Tibial nerve (tissue), 4 donors: ENCODE results near the gene KCNS3. TPM values are rescaled to one million over a fixed set of nuclear protein-coding genes. Genes with fewer than 3 reads are reported as not detected.

Experiments used
- DNase-seq, 2 donors: peaks; one replicate each; pipeline ENCODE4 v3.0.0-alpha.2; 2019; ENCODE audit warnings: low spot score in 2 of 2
- H3K27ac ChIP-seq, 4 donors: fragments of 200-600 bp; sonication (generic) in 3 of 4; one replicate each; pipeline ENCODE4 v1.5.1; 2017 to 2019; ENCODE audit warnings: mild to moderate bottlenecking in 1 of 4
- H3K27me3 ChIP-seq, 2 donors: fragments of 200-600 bp; sonication (generic) in 1 of 2; one replicate each; pipeline versions ENCODE4 v1.5.1 to v1.6.0; 2017 to 2019
- H3K36me3 ChIP-seq, 3 donors: fragments of 200-600 bp; sonication (generic); one replicate each; pipeline ENCODE4 v1.5.1; 2018 to 2019
- H3K4me1 ChIP-seq, 4 donors: fragments of 200-600 bp; sonication (generic) in 3 of 4; one replicate each; pipeline ENCODE4 v1.5.1; 2017 to 2019
- H3K4me3 ChIP-seq, 4 donors: fragments of 200-600 bp; sonication (generic) in 3 of 4; one replicate each; pipeline ENCODE4 v1.5.1; 2017 to 2019; ENCODE audit warnings: mild to moderate bottlenecking in 1 of 4, moderate library complexity in 1 of 4
- H3K9me3 ChIP-seq, 4 donors: fragments of 200-600 bp; sonication (generic) in 3 of 4; one replicate each; pipeline ENCODE4 v1.5.1; 2017 to 2019
- CTCF ChIP-seq, 5 experiments: fragments of 200-600 bp in 3 of 5; fragments of 450-650 bp in 2 of 5; sonication (generic) in 3 of 5; IDR thresholded peaks; one replicate each; pipeline ENCODE4 v1.5.1; 2016 to 2019; ENCODE audit warnings: antibody characterized with exemption in 5 of 5, mild to moderate bottlenecking in 3 of 5, moderate library complexity in 2 of 5
- EP300 ChIP-seq, 2 donors: sonication (generic); formaldehyde crosslinking; IDR thresholded peaks; one replicate each; pipeline ENCODE4 v1.6.1; 2017; ENCODE audit warnings: antibody characterized with exemption in 2 of 2, mild to moderate bottlenecking in 1 of 2
- POLR2A ChIP-seq, 2 donors: fragments of 450-650 bp; IDR thresholded peaks; one replicate each; pipeline ENCODE4 v1.6.1; 2017; ENCODE audit warnings: antibody characterized with exemption in 2 of 2, mild to moderate bottlenecking in 2 of 2, moderate library complexity in 2 of 2
- WGBS, 2 donors: methylation state at CpG; one replicate each; pipeline ENCODE4 v1.1.5; 2018; 5-methylcytosine and 5-hydroxymethylcytosine counted together
- total RNA-seq, 4 donors: library from RNA; depleted of rRNA; stranded (reverse); fragments of >200 nt; gene quantifications; one replicate each; pipeline ENCODE4 v1.1.0, GENCODE V29; 2016

The KCNS3 gene
- total RNA-seq, 4 donors from 2014 or later: 9.6 to 24.3 (median 16.5) TPM

GRCh38 chr2:17877811-17878280 is 621 bp upstream of the KCNS3 start:
- no peaks in the 10 kb centered on the region for H3K9me3 ChIP-seq
- WGBS, 2 donors: 3% methylated on average over 27 to 28 of the region's 28 CpGs
- H3K36me3 ChIP-seq: no peaks in the 10 kb centered on the region
- peaks cover 0 to 40% of the 10 kb centered on the region in 2 donors for H3K27me3 ChIP-seq
- H3K4me1 ChIP-seq: peaks cover 0 to 28% (median 17%) of the 10 kb centered on the region in 4 donors
- peak in 1 of 2 donors; percentile 13 for DNase-seq
- TF ChIP-seq POLR2A (IDR thresholded peaks at IDR 0.05) (no peak), CTCF (IDR thresholded peaks at IDR 0.05) (no peak), EP300 (IDR thresholded peaks at IDR 0.05) (no peak)
- peak overlapping the region; percentile 42 to 85 (median 56) for H3K4me3 ChIP-seq
- H3K27ac ChIP-seq: peak overlapping the region in 2 of 4 donors; percentile 34 to 66

GRCh38 chr2:17879137-17879912 is 858 bp downstream of the KCNS3 start:
- H3K9me3 ChIP-seq: no peaks in the 10 kb centered on the region
- 3 to 8% methylated on average over 20 to 49 of the region's 49 CpGs for WGBS, 2 donors
- peaks cover 0 to 40% of the 10 kb centered on the region in 2 donors for H3K27me3 ChIP-seq
- TF ChIP-seq POLR2A (IDR thresholded peaks at IDR 0.05) (no peak), CTCF (IDR thresholded peaks at IDR 0.05) (peak in 2 of 5 experiments; percentile 3 to 5)
- H3K4me1 ChIP-seq: peaks cover 0 to 28% (median 17%) of the 10 kb centered on the region in 4 donors
- H3K36me3 ChIP-seq: no peaks in the 10 kb centered on the region
- DNase-seq: peak in 1 of 2 donors; percentile 42
- H3K4me3 ChIP-seq: peak overlapping the region; percentile 46 to 85 (median 56)
- H3K27ac ChIP-seq: peak overlapping the region in 2 of 4 donors; percentile 40 to 81

- no peaks in the 10 kb centered on the region for H3K36me3 ChIP-seq
- peaks cover 0 to 40% of the 10 kb centered on the region in 2 donors for H3K27me3 ChIP-seq
- H3K27ac ChIP-seq: peak overlapping the region in 1 of 4 donors; percentile 81
- peak overlapping the region in 2 of 4 donors; percentile 54 to 85 for H3K4me3 ChIP-seq
- DNase-seq: no peak
- 35 to 41% methylated on average over 9 of the region's 9 CpGs for WGBS, 2 donors
- H3K4me1 ChIP-seq: peaks cover 0 to 28% (median 17%) of the 10 kb centered on the region in 4 donors
- TF ChIP-seq POLR2A (IDR thresholded peaks at IDR 0.05) (no peak), CTCF (IDR thresholded peaks at IDR 0.05) (no peak), EP300 (IDR thresholded peaks at IDR 0.05) (no peak)
- no peaks in the 10 kb centered on the region for H3K9me3 ChIP-seq
These were observed 1.4 kb downstream of the KCNS3 start for GRCh38 chr2:17879913-17880274.

GRCh38 chr2:17892770-17893534 is 14.5 kb downstream of the KCNS3 start:
- H3K27me3 ChIP-seq: no peaks in the 10 kb centered on the region
- no peaks in the 10 kb centered on the region for H3K36me3 ChIP-seq
- peaks cover 0 to 28% (median 0%) of the 10 kb centered on the region in 4 donors for H3K9me3 ChIP-seq
- 71% methylated on average over 10 of the region's 10 CpGs for WGBS, 2 donors
- H3K4me1 ChIP-seq: no peaks in the 10 kb centered on the region
- no peak overlapping the region for H3K4me3 ChIP-seq
- TF ChIP-seq POLR2A (IDR thresholded peaks at IDR 0.05) (no peak), EP300 (IDR thresholded peaks at IDR 0.05) (no peak), CTCF (IDR thresholded peaks at IDR 0.05) (no peak)
- no peak for DNase-seq
- no peak overlapping the region for H3K27ac ChIP-seq
